Measurements from ENCODE around the gene AMFR.

Gene AMFR

GRCh38 chr16:56346131-56346890 is 79.0 kb downstream of the AMFR start:
- DNase-seq: no peak

DNA sequence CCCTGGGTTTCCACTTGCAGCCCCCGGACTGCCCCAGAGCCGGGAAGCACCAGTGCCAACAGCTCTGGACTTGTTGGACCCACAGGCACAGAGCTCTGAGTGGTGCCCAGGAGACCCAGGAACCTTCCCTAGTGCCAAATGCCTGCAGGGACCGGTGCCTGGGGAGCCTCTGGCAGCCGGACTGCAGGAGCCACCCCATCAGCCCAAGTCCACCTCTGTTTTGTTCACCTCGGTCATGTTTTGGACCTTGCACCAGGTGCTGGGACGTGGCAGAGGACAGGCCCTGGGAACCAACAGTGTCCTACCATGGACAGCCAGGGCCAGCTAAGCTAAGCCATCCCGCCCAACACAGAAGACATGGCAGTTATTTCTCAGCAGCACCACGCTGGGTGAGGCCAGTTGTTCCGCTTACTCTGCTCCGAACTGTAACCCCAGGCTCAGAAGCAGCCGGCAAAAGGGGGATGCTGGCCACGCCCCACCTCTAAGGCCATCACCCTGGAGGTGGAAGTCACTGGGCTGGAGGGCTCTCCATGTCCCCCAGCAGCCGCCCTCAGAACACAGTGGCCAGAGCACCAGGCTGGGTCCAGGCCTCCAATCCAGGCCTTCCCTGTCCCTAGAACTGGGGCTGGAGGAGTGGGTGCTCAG is 79.8 kb downstream of the AMFR start:
- DNase-seq: no peak

- DNase-seq: no peak
Observed at GRCh38 chr16:56344518-56345405, 80.6 kb downstream of the AMFR start.

GRCh38 chr16:56343661-56344517 is 81.5 kb downstream of the AMFR start:
- no peak for DNase-seq

DNA sequence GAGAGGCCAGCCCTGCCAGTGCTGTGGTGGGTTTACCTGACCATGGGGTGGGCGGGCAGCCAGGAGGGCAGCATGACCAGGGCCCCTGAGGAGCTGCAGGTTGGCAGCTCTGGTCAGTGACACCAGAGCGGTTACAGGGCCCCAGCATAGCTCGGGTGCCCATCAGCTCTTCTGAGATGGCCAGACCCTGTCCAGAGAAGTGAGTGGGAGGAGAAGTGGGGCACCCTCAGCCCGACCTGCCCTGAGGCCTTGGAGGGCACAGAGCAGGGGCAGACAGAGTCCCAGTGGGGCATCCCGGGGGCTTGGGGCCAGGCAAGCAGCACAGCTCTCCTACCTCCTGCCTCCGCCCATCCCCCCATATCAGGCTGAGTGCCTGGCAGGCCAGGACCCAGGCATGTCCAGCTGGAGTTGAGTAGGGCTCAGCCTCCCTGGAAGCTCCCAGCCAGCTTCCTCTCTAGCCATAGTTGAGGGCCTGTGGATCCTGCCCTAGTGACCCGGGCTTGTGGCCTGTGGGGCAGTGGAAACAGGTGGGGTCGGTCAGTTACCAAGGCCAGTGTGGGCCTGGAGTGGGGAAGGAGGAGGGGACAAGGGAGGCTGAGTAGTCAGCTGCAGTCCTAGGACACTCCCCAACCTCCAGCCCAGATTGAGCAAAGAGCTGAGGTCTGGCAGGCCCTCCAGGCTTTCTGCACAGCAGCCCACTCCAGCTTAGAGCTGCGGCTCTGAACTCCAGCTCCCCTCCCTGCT is 83.5 kb downstream of the AMFR start:
- DNase-seq: no peak

- no peak for DNase-seq
Observed at GRCh38 chr16:56340864-56341365, 84.4 kb downstream of the AMFR start.

DNA sequence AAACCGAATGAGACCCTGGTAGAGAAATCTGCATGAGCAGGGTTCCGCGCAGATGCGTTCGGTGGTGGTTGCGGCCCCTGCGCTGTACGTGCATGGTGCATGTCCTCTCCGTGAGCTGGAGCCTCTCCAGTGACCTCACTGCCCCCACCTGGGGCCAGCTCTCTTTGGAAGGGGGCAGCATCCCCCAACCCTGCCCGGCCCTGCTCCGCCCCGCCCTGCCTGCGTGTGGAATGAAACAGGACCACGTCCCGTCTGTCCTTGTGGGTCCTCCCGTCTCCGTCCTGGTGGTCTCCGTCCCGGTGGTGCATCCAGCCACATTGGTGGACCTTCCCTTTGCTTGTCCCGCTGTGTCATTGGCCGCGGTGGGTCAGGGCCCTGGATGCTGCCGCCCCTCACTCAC is 84.9 kb downstream of the AMFR start:
- DNase-seq: no peak

DNA sequence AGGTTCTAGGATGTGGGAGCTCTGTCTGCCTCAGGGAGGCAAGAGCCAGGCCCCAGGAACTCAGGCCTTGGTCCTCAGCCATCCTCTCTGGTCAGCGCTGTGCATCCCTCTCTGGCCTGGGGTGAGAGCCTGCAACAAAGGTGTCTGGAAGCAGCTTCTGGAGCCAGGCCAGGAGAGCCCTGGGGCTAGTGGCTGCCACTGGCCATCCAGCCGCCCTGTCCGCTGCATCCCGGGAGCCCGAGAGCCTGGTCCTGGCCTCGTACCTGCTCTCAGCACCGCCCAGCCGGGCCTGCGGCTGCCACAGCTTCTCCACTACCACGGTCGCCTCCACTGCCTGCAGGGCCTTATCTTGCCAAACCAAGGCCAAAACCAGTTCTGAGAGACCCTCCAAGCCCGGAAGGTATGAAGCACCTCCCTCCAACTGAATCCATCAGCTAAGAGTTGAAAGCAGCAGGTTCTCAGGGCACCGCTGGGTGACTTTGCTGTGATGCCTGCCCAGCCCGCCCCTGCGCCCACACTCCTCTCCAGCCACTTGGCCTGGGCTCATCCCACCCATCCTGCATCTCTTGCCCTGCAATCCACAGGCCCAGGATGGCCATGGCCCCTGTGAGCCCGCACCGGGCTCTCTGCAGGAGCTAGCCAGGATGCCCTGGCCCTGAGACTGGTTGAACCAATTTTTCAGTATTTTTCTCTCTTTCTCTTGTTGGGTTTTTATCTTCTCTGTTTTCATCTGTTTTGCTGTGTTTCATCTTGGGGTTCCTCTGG is 85.7 kb downstream of the AMFR start:
- no peak for DNase-seq

DNA sequence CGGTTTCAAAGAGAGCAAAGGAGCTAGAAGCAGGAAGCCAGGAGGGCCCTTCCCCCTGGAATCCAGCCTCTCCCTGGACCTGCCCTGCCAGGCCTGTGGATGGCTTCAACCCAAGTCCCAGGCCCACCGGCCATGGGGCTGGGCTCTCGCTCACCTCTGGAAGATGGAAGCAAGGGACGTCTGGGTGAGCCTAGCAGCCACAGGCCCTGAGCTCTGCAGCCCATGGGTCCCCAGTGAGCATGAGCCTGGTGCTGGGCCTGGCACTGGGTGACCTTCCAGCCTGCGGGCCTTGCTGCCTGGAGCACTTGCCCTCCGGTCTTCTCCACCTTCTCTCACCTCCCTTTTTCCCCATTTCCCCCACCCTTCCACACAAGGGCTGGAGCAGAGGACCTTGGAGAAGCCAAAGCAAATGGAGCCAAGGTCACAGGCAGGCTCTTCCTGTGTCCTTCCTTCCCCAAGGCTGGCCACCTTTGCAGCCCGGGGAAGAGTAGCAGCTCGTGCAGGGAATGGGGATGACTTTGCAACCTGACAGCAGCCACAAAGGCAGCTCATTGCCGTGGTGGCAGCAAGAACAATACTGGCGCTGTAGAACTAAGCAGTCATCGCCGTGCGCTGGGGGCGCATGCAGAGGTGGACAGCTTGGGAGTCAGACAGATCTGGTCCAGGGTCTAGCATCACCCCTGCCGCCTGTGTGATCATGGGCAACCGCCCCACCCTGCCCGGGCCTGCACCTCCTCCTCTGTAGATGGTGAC is 86.6 kb downstream of the AMFR start:
- DNase-seq: no peak

GRCh38 chr16:56337858-56338325 is 87.5 kb downstream of the AMFR start:
- DNase-seq: no peak

DNA sequence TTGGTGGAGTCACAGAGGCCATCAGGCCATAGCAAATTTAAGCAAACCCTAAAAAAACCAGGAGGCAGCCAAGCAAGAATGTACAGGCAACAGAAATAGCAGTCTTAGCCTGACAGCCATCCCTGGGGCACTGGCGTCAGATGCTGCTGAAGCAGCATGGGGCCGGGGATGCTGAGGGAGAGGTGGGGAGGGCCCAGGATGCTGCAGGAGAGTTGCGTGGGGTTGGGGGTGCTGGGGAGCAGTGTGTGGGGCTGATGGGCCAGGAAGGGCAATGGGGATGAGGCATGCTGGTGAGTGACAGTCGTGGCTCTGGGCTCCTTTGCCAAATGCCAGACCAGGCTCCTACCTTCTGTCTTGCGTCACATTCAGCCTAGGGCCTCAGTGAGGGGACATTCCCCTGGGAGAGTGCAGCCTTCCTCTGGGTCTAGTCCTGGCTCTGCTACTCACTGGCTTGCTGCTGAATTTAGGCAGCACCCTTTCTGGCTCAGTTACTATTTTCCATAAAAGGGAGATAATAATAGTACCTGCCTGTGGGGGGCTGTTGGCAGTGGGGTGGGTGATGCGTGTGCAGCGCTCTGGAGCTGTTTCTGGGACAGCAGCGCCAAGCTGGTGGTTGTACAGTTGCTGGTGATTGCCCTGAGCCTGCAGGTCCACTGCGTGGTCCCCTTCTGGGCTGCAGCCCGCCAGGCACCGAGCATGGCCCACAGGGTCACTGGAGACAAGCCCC is 88.1 kb downstream of the AMFR start:
- DNase-seq: no peak

- no peak for DNase-seq
Observed at GRCh38 chr16:56336711-56337110, 88.6 kb downstream of the AMFR start.

DNA sequence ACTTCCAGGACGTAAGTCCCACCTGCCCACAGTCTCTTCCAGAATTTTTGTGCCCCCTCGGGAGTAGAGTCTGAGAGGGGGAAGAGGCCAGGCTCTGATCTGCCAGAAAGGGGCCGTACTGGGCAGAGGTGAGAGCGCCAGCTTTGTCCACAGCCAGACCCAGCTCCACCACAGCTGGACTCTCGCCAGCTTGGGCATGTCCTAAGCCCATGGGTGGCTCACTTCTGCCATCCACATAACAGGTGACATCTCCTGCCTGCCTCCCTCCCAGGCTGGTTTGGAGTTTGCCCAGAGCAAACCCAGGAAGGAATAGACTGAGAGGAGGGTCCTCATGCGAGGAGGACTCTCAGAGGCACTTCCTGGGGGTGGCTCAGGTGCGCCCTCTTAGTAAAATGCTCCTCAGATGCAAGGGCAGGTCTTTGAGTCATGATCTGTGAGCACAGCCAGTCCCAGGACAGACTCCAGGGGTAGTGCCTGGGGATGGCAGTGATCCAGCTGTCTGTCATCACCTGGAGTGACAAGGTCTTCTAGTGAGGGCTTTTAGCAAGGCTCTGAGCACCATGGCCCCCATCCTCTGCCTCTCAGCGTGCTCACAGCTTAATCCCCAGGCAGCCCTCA is 89.2 kb downstream of the AMFR start:
- DNase-seq: no peak

GRCh38 chr16:56334761-56335160 is 90.6 kb downstream of the AMFR start:
- DNase-seq: no peak

- no peak for DNase-seq
Observed at GRCh38 chr16:56332464-56333079, 92.8 kb downstream of the AMFR start.

DNA sequence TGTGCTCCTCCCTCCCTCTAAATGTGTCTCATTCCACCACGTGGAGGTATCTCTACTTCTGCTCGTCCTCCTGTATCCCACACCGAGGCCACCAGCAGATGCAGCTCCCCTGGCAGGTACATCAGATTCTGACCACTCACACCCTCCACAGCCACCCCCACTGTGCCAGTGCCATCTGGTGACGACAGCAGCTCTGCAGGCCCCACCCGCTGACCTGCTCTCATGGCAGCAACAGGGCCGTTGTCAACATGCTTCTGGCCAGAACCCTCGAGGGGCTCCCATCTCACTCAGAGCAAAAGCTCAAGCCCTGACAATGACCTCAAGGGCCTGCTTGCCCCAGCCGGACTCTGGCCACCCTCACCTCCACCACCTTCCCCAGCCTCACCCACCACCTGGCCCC is 93.4 kb downstream of the AMFR start:
- DNase-seq: no peak

- DNase-seq: no peak
Observed at GRCh38 chr16:56331399-56331798, 93.9 kb downstream of the AMFR start.

- no peak for DNase-seq
Observed at GRCh38 chr16:56330476-56330875, 94.9 kb downstream of the AMFR start.

Measured in T-helper 9 cell (primary cell).